Vagina (tissue), 2 donors: ENCODE data around the gene STEAP1. TPM values are rescaled to one million over a fixed set of nuclear protein-coding genes. Genes with fewer than 3 reads are reported as not detected.

Experiments
- DNase-seq, 2 donors: peaks; one replicate each; pipeline ENCODE4 v3.0.0-alpha.2; 2017; ENCODE audit errors: extremely low spot score in 2 of 2
- H3K27ac ChIP-seq: fragments of 200-600 bp; sonication (generic); one replicate; pipeline ENCODE4 v1.5.1; 2019
- H3K27me3 ChIP-seq: fragments of 200-600 bp; sonication (generic); one replicate; pipeline ENCODE4 v1.5.1; 2019
- H3K36me3 ChIP-seq, 2 donors: fragments of 200-600 bp; sonication (generic); one replicate each; pipeline ENCODE4 v1.5.1; 2017 to 2019
- H3K4me1 ChIP-seq: fragments of 200-600 bp; sonication (generic); one replicate; pipeline ENCODE4 v1.5.1; 2019
- H3K4me3 ChIP-seq, 2 donors: fragments of 200-600 bp; sonication (generic); 1 replicate in 1 of 2; 2 replicates in 1 of 2; pipeline ENCODE4 v1.5.1; 2016 to 2019
- H3K9me3 ChIP-seq: fragments of 200-600 bp; sonication (generic); one replicate; pipeline ENCODE4 v1.5.1; 2019
- CTCF ChIP-seq, 3 experiments: fragments of 450-650 bp in 2 of 3; fragments of 200-600 bp in 1 of 3; sonication (generic) in 1 of 3; IDR thresholded peaks; one replicate each; pipeline ENCODE4 v1.5.1; 2017 to 2019; ENCODE audit warnings: antibody characterized with exemption in 3 of 3, mild to moderate bottlenecking in 2 of 3, moderate library complexity in 2 of 3
- POLR2A ChIP-seq, 2 donors: fragments of 450-650 bp; IDR thresholded peaks; one replicate each; pipeline ENCODE4 v1.6.1; 2017; ENCODE audit warnings: antibody characterized with exemption in 2 of 2, mild to moderate bottlenecking in 2 of 2, moderate library complexity in 2 of 2
- POLR2AphosphoS5 ChIP-seq, 2 donors: sonication (generic); formaldehyde crosslinking; IDR thresholded peaks; one replicate each; pipeline ENCODE4 v1.9.0; 2017; ENCODE audit warnings: antibody characterized with exemption in 2 of 2, mild to moderate bottlenecking in 2 of 2, low read depth in 1 of 2; ENCODE audit not compliant: insufficient read depth in 1 of 2
- intact Hi-C: fragments of 100-400 bp; cut with DNase I; formaldehyde crosslinking; loops from one replicate; pipeline ENCODE4 v1.15.1; 2023
- total RNA-seq: library from RNA; depleted of rRNA; stranded (reverse); fragments of >200 nt; gene quantifications from one replicate; pipeline ENCODE4 v1.2.3, GENCODE V29; 2016

STEAP1 gene
- total RNA-seq, 1 donor from 2014 or later, result 24.3 TPM

GRCh38 chr7:90194911-90195809 lies 40.9 kb downstream of the STEAP1 start:
- no peak overlapping the region for H3K4me3 ChIP-seq
- no peak overlapping the region for H3K27ac ChIP-seq
- intact Hi-C loops, result no loop called here
- H3K4me1 ChIP-seq, result no peaks in the 10 kb centered on the region
- H3K27me3 ChIP-seq, result no peaks in the 10 kb centered on the region
- TF ChIP-seq POLR2A (IDR thresholded peaks at IDR 0.05) (no peak), POLR2AphosphoS5 (IDR thresholded peaks at IDR 0.05; ENCODE audit: insufficient read depth in 1 of 2, low read depth in 1 of 2) (no peak), CTCF (IDR thresholded peaks at IDR 0.05) (no peak)
- DNase-seq, result no peak
- H3K36me3 ChIP-seq, result no peaks in the 10 kb centered on the region
- no peaks in the 10 kb centered on the region for H3K9me3 ChIP-seq

GRCh38 chr7:90201500-90202195 lies 47.4 kb downstream of the STEAP1 start:
- no peak for TF ChIP-seq POLR2AphosphoS5 (IDR thresholded peaks at IDR 0.05; ENCODE audit: insufficient read depth in 1 of 2, low read depth in 1 of 2)
- no peak for TF ChIP-seq POLR2A (IDR thresholded peaks at IDR 0.05)
- H3K4me3 ChIP-seq, result no peak overlapping the region
- intact Hi-C loops, result no loop called here

GRCh38 chr7:90207956-90208355 lies 53.7 kb downstream of the STEAP1 start:
- H3K27ac ChIP-seq, result no peak overlapping the region
- peaks cover 13% of the 10 kb centered on the region for H3K4me1 ChIP-seq
- DNase-seq, result no peak
- no peaks in the 10 kb centered on the region for H3K36me3 ChIP-seq
- intact Hi-C loops, result no loop called here
- H3K27me3 ChIP-seq, result no peaks in the 10 kb centered on the region
- no peaks in the 10 kb centered on the region for H3K9me3 ChIP-seq
- H3K4me3 ChIP-seq, result no peak overlapping the region
- TF ChIP-seq CTCF (IDR thresholded peaks at IDR 0.05) (no peak), POLR2A (IDR thresholded peaks at IDR 0.05) (no peak), POLR2AphosphoS5 (IDR thresholded peaks at IDR 0.05; ENCODE audit: insufficient read depth in 1 of 2, low read depth in 1 of 2) (no peak)

More at GRCh38 chr7:90201500-90202195, 47.4 kb downstream of the STEAP1 start:
- H3K4me1 ChIP-seq, result no peaks in the 10 kb centered on the region
- no peaks in the 10 kb centered on the region for H3K9me3 ChIP-seq
- no peak overlapping the region for H3K27ac ChIP-seq
- DNase-seq, result no peak
- no peaks in the 10 kb centered on the region for H3K36me3 ChIP-seq
- no peaks in the 10 kb centered on the region for H3K27me3 ChIP-seq

- peak in 1 of 2 donors; percentile 37 for TF ChIP-seq POLR2AphosphoS5 (IDR thresholded peaks at IDR 0.05; ENCODE audit: insufficient read depth in 1 of 2, low read depth in 1 of 2)
- no peak for TF ChIP-seq CTCF (IDR thresholded peaks at IDR 0.05)
- TF ChIP-seq POLR2A (IDR thresholded peaks at IDR 0.05), result no peak
- no peak overlapping the region for H3K27ac ChIP-seq
- no peaks in the 10 kb centered on the region for H3K9me3 ChIP-seq
- no peak for DNase-seq
- H3K4me1 ChIP-seq, result peaks cover 20% of the 10 kb centered on the region
- intact Hi-C loops, result no loop called here
- no peak overlapping the region for H3K4me3 ChIP-seq
- no peaks in the 10 kb centered on the region for H3K27me3 ChIP-seq
- no peaks in the 10 kb centered on the region for H3K36me3 ChIP-seq
Observed at GRCh38 chr7:90209776-90210175, 55.5 kb downstream of the STEAP1 start.

- Histone ChIP-seq H3K4me1 (peaks cover 20% of the 10 kb centered on the region), H3K4me3 (peak overlapping the region in 1 of 2 donors; percentile 89), H3K27me3 (no peaks in the 10 kb centered on the region), H3K9me3 (no peaks in the 10 kb centered on the region), H3K36me3 (no peaks in the 10 kb centered on the region), H3K27ac (no peak overlapping the region)
- DNase-seq, result no peak
- TF ChIP-seq POLR2A (IDR thresholded peaks at IDR 0.05) (no peak), POLR2AphosphoS5 (IDR thresholded peaks at IDR 0.05; ENCODE audit: insufficient read depth in 1 of 2, low read depth in 1 of 2) (no peak), CTCF (IDR thresholded peaks at IDR 0.05) (no peak)
- intact Hi-C loops, result no loop called here
Observed at GRCh38 chr7:90210475-90210874, 56.2 kb downstream of the STEAP1 start.
